Hematopoietic multipotent progenitor cell treated with erythropoietin and hydrocortisone succinate and interleukin-3 and kit ligand, for 17 days (in vitro differentiated cells): Measurements from ENCODE around the gene DNAH8.

Experiments used
- DNase-seq: peaks from one replicate; pipeline ENCODE4 v3.0.0-alpha.2; 2015; ENCODE audit warnings: low spot score

Gene DNAH8

DNA sequence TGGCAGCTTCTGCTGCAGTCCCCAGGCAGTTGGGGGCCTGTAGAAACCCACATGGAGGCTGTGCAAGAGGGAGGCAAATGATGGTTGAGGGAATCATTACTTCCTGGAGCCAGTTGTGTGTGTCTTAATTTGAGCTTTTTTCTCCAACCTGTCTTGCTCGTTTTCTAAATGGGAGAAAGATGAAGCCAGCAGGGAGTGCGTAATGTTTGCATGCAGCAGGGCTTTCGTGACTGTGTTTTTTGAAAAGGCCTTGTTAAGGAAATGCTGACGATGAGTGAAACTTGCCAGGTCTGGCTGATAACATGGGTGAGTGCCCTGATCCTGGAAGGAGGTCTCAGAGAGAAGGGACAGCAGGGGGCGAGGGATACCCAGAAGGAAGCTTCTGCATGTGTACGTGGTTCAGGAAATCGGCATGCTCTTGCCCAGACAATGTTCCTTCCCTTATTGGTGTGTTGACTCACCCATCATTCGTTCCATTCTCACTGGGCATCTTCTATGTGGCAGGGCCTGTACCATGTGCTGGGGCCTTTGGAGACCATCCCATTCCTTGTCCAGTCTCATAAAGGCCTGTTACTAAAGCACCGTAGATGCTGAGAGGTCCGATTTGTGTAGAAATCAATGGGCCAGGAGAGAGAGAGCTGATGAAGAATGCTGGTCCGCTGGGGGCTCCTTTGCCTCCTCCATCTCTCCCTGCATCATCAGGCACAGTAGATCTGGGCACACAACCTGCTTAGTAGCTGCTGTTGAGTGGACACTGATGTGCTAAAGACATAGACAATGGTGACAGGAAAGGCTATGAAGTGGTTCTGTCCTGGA, 360.9 kb downstream of the DNAH8 start:
- DNase-seq = no peak

DNA sequence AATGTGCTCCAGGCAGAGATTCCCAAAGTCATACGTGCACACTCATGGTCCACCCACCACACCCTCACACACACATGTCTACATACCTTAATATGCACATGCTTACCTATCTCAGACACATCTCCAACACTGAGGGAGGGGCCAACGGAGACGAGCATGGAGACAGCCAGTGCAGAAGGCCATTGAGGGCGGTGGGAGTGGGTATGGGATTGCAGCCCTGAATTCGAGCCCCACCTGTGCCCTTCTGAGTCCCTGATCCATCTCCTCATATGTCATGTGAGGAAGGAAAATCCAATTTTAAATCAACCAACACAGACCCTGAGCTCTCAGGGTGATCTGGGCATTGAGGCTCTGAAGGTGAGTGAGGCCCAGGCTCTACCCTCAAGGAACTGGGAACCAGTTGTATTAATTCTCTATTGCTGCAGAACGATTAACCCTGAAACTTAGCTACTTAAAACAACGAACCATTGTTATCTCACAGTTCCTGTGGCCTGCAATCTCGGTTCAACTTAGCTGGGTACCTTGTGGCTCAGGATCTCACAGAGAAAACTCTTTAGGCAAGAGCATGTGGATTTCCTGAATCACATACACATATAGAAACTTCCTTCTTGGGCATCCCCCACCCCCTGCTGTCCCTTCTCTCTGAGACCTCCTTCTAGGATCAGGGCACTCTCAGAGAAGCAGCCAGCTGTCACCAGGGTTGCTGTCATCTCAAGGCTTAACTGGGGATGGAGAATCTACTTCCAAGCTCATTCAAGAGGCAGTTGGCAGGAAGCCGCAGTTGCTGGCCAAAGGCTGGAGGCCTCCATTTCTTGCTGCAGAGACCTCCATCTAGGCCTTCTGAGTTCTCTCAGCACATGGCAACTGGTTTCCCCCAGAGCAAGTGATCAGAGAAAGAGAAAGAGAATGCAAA, 361.8 kb downstream of the DNAH8 start:
- DNase-seq = no peak

DNA sequence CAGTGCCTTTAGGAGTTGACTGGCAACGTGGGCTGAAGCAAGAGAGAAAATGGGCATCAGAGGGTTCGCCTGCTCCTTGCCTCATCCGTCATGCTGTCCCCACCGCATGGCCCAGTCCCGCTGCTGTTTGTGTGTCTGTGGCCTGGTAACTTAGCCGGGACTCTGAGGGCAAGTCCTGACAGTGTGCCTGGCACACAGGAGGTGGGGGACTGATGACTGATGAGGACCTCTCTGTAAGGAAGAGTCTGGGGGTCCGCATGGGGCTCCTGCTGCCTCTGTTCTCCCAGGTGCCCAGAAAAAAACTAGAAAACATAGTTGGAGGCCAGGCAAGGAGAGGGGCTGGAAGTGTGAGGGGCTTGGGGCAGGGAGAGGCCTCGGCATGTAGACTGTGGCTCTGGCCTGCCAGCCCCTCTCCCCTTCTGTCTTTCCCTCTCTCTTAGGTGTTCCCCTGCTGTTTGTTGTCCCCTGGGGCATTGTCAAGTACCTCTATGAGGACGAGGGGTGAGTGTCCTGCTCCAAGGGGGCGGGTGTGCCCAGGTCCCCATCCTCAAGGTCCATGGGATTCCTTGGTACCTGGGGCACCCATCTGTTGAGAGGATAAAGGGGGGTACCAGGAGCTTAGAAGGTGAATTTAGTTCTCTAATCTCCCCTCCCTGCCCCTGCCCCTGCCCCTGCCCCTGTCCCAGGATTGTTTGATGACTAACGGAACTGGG, 362.9 kb downstream of the DNAH8 start:
- no peak for DNase-seq

DNA sequence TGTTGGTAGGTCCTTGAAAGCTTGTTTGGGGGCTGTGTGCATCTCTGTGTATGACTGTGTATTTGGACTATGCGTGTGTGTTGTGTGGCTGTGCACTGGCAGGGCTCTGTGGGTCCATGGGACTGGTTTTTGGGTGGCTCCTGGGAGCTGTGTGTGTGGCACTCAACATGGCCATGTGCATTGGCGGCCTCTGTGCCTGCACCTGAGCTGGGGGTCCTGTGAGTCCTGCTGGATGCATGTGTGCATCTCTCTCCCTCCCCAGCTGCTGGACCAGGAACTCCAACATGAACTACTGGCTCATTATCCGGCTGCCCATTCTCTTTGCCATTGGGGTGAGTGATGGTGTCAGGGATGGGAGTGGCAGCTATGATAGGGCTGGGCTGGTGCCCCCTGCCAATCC, 363.6 kb downstream of the DNAH8 start:
- DNase-seq = no peak

DNA sequence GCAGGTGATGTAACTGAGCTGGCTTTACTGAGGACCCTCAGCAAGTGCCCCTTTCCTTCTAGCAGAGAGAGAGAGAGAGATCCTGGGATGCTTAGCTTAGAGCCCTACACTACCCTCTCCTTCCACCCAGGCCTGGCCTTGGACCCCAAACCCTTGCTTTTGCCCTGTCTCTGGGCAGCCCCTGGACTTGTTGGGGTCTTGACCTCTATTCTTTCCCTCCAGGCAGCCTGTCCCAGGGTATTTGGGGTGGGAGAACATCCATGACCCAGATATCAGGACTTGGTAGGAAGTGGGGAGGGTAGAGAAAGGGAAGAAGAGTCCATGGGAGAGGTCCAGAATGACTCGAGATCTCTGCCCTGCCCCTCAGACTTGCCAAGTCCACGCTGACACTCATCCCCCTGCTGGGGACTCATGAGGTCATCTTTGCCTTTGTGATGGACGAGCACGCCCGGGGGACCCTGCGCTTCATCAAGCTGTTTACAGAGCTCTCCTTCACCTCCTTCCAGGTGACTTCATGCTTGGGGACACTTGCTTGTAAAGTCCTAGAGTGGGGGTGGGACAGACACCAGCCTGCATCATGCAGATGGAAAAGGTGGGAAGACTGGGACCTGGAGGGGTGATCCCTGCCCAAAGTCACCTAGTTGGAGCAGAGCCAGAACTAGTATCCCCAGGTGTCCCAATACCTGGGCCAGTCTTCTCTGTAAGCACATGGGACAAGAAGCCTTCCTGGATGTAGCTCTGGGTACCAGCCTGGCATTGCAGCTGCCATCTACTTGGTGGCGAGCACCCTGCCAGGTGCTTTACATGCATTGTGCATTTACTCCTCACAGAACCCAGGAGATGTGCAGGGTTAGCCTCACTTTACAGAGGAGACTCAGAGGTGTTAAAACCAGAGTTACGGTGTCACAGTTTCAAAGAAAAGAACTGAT, 364.4 kb downstream of the DNAH8 start:
- no peak for DNase-seq
